Mucosa of descending colon (tissue), 3 donors: ENCODE measurements around the gene SLC45A1. TPM values are rescaled to one million over a fixed set of nuclear protein-coding genes. Genes with fewer than 3 reads are reported as not detected.
A peak's percentile ranks its signal among the peaks of the same experiment; 100 is the strongest.

ENCODE experiments used
- ATAC-seq: fragments of 200-7000 bp; cut with Tn5 transposase; one replicate; pipeline ENCODE4 v1.9.1; 2020; ENCODE audit warnings: mild to moderate bottlenecking, moderate library complexity
- DNase-seq, 3 donors: peaks; one replicate each; pipeline ENCODE4 v3.0.0-alpha.2; 2020
- H3K36me3 ChIP-seq: fragments of 200-600 bp; one replicate; pipeline ENCODE4 v1.8.0; 2021; ENCODE audit warnings: low read depth, mild to moderate bottlenecking
- H3K4me1 ChIP-seq: fragments of 200-600 bp; one replicate; pipeline ENCODE4 v1.8.0; 2021; ENCODE audit warnings: low read depth, mild to moderate bottlenecking
- H3K4me3 ChIP-seq: fragments of 200-600 bp; one replicate; pipeline ENCODE4 v1.8.0; 2021; ENCODE audit warnings: mild to moderate bottlenecking
- H3K9me3 ChIP-seq: fragments of 200-600 bp; one replicate; pipeline ENCODE4 v1.8.0; 2021; ENCODE audit warnings: mild to moderate bottlenecking
- intact Hi-C, 2 donors: fragments of 100-400 bp; cut with DNase I in 1 of 2; cut with micrococcal nuclease in 1 of 2; formaldehyde crosslinking; loops; one replicate each; pipeline versions ENCODE4 v1.11.0 to v1.11.1; 2022; cut with DNase I, micrococcal nuclease
- total RNA-seq, 3 donors: library from RNA; stranded (reverse); fragmentation: NEBNext Ultra II Directional in 2 of 3; extraction: Animal tissue kit (Norgen Biotek cat#: 25700) in 2 of 3; gene quantifications; one replicate each; pipeline versions ENCODE4 v1.2.1 to v1.2.4, GENCODE V29; 2021 to 2023
- TF ChIP-seq, protein P1 (sequence below): fragments of 200-600 bp; IDR thresholded peaks from one replicate; pipeline ENCODE4 v1.8.0; 2022; ENCODE audit warnings: antibody characterized with exemption, mild to moderate bottlenecking
- donor health status: DM: no; HTN: no; CAD: no; lungs with moderate emphysema.
- donor health status: DM: no; HTN: no; CAD: no.
- donor health status: DM: no; HTN: yes; CAD: no.

The SLC45A1 gene
- total RNA-seq, 3 donors from 2014 or later: 0.55 to 3.9 TPM; not detected in 1

DNA sequence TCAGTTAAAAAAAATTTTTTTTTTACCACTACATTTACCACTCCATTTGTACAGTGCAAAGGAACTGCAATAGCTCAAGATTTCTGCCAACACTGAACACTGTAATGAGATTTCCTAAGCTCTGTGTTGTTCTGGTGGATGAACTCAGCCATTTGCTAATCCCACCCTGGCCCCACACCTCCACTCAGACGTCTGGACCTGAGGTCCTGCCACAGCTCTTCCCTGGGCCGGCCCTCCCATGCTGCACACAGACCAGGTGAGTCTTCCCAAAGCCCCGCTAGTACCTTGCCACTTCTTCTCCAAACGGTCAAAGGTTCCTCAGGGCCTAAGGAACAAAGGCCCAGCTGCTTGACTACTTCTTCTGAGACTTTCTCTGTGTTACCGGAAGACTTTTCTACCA, 56.4 kb downstream of the SLC45A1 start:
- Histone ChIP-seq H3K9me3 (no peaks in the 10 kb centered on the region), H3K4me3 (no peak overlapping the region), H3K36me3 (no peaks in the 10 kb centered on the region), H3K4me1 (peaks cover 23% of the 10 kb centered on the region)
- intact Hi-C loops: no loop called here
- TF ChIP-seq, protein P1, sequence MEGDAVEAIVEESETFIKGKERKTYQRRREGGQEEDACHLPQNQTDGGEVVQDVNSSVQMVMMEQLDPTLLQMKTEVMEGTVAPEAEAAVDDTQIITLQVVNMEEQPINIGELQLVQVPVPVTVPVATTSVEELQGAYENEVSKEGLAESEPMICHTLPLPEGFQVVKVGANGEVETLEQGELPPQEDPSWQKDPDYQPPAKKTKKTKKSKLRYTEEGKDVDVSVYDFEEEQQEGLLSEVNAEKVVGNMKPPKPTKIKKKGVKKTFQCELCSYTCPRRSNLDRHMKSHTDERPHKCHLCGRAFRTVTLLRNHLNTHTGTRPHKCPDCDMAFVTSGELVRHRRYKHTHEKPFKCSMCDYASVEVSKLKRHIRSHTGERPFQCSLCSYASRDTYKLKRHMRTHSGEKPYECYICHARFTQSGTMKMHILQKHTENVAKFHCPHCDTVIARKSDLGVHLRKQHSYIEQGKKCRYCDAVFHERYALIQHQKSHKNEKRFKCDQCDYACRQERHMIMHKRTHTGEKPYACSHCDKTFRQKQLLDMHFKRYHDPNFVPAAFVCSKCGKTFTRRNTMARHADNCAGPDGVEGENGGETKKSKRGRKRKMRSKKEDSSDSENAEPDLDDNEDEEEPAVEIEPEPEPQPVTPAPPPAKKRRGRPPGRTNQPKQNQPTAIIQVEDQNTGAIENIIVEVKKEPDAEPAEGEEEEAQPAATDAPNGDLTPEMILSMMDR: no peak
- no peak for ATAC-seq
- DNase-seq: no peak

DNA sequence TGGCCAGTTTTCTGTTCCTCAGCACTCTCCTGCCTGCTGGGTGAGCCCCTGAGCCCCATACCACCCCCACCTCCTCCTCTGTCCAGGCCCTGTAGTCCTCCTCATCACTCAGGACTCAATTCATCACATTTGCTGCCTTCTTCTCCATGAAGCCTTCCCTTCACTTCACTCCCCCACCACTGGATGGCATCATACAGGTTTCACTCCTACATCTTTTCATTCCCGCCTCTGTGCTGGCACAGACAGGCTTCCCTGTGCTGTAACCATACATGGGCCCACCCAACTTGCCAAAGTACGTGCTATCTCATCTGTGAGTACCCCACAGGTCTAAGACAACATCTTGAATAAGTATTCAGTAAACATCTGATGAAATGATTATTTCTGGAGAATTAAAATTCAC, 56.9 kb downstream of the SLC45A1 start:
- TF ChIP-seq, protein P1: no peak
- no peaks in the 10 kb centered on the region for H3K36me3 ChIP-seq
- DNase-seq: peak in 1 of 3 donors; percentile 66

DNA sequence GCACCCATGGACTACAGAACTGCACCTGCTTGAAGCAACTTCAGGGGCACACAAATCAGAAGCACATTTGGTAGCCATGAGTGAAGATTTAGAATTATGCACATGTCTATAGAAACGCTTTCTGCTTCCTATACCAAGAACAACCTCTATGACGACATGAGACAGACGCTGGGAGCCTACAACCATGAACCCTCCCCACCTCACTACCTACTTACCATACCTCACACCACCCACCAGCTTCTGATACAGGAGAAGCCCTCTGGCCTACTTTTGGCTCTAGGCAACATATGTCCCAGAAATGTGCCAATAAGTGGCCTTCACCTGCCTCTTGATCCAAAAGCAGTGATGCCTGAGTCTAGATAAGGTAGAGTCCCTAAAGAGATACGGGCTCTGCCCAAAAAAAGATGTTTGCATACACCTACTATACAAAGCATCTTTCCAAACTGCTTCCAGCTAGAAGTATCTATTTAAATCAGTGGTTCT, 58.5 kb downstream of the SLC45A1 start:
- Histone ChIP-seq H3K36me3 (no peaks in the 10 kb centered on the region), H3K4me1 (peaks cover 24% of the 10 kb centered on the region), H3K4me3 (no peak overlapping the region), H3K9me3 (no peaks in the 10 kb centered on the region)
- intact Hi-C loops: no loop called here
- no peak for ATAC-seq
- DNase-seq: no peak
- TF ChIP-seq, protein P1: no peak

More for the DNA sequence above, 56.9 kb downstream of the SLC45A1 start:
- H3K9me3 ChIP-seq: no peaks in the 10 kb centered on the region
- no peak overlapping the region for H3K4me3 ChIP-seq
- ATAC-seq: peak; percentile 61
- H3K4me1 ChIP-seq: peaks cover 26% of the 10 kb centered on the region
- intact Hi-C loops: no loop called here

DNA sequence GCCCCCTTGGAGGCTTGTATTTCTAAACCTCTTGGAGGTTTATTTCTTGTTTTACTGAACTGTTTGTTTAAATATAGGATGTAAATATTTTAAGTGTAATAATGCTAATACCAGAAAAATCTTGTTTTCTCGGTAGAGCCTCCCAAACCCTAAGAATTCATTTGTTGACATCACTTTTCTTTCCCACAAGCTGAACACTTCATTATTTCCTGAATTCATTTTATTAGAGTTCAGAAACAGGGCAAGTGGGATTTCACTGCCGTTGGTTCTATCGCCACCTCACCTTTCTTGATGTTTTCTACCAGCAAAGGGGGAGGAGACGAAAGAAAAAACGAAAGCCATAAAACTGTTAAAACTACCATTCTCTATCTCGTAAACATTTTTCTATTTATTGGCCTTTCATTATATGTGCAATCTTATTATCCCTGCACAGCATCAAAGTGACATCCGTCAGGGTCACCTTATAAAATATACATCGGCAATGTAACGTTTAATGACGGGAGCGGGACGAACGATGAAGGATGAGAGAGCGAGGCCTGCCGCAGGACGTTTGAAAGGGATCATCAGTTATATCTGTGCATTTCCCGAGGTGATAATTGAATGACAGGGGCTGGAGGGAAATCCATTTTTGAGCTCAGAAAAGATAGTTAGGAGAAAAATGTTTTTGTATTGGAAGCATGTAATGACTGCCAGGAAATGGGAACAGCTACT, 59.5 kb downstream of the SLC45A1 start:
- DNase-seq: no peak
- intact Hi-C loops: no loop called here
- no peak for ATAC-seq
- TF ChIP-seq, protein P1: no peak
- Histone ChIP-seq H3K9me3 (no peaks in the 10 kb centered on the region), H3K4me1 (peaks cover 18% of the 10 kb centered on the region), H3K4me3 (no peak overlapping the region), H3K36me3 (no peaks in the 10 kb centered on the region)

DNA sequence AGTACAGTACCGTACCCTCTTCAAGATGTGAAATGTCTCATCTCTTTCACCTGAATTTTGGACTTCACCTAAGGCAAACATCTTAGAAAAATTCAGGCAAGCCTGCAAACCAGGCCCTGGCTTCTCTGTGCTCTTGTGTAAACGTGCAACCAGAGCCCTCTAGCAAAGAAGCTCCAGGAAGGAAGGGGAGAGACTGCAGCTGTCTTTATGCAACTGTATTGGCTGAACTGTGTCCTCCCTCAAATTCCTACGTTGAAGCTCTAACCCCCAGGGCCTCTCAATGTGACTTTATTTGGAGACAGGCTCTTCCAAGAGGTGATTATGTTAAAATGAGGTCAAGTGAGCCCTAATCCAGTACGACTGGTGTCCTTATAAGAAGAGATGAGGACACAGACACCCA, 60.3 kb downstream of the SLC45A1 start:
- ATAC-seq (peak; percentile 34), DNase-seq (no peak)
- intact Hi-C loops: no loop called here
- no peaks in the 10 kb centered on the region for H3K9me3 ChIP-seq
- H3K36me3 ChIP-seq: no peaks in the 10 kb centered on the region
- TF ChIP-seq, protein P1: no peak
- no peak overlapping the region for H3K4me3 ChIP-seq
- H3K4me1 ChIP-seq: peaks cover 18% of the 10 kb centered on the region
